HG02759 (cell line): Measurements from ENCODE around the gene C22orf39.

Experiments used
- ATAC-seq: cut with Tn5 transposase; IDR thresholded peaks from one replicate; pipeline ENCODE4 v1.9.1; 2021; ENCODE audit warnings: mild to moderate bottlenecking, moderate library complexity; ENCODE audit not compliant: unreplicated experiment

C22orf39 gene

GRCh38 chr22:19477321-19478044, 30.0 kb upstream of the C22orf39 start:
- no peak for ATAC-seq

- no peak for ATAC-seq
These were observed 28.5 kb upstream of the C22orf39 start for GRCh38 chr22:19476023-19476422.

GRCh38 chr22:19473578-19473977, 26.1 kb upstream of the C22orf39 start:
- no peak for ATAC-seq

GRCh38 chr22:19472233-19472632, 24.7 kb upstream of the C22orf39 start:
- ATAC-seq: no peak

- no peak for ATAC-seq
These were observed 24.1 kb upstream of the C22orf39 start for GRCh38 chr22:19471572-19471971.

GRCh38 chr22:19470010-19470409, 22.5 kb upstream of the C22orf39 start:
- ATAC-seq: no peak

GRCh38 chr22:19469421-19469820, 21.9 kb upstream of the C22orf39 start:
- no peak for ATAC-seq

- ATAC-seq: no peak
These were observed 20.4 kb upstream of the C22orf39 start for GRCh38 chr22:19467912-19468311.

- ATAC-seq: no peak
These were observed 19.6 kb upstream of the C22orf39 start for GRCh38 chr22:19466848-19467752.

GRCh38 chr22:19466126-19466716, 18.7 kb upstream of the C22orf39 start:
- ATAC-seq: no peak

- no peak for ATAC-seq
These were observed 17.5 kb upstream of the C22orf39 start for GRCh38 chr22:19464975-19465374.

- ATAC-seq: no peak
These were observed 17.0 kb upstream of the C22orf39 start for GRCh38 chr22:19464546-19464945.

GRCh38 chr22:19463491-19464469, 16.3 kb upstream of the C22orf39 start:
- no peak for ATAC-seq

GRCh38 chr22:19463008-19463407, 15.5 kb upstream of the C22orf39 start:
- ATAC-seq: no peak

- ATAC-seq: no peak
These were observed 14.0 kb upstream of the C22orf39 start for GRCh38 chr22:19461506-19461905.

GRCh38 chr22:19460036-19460435, 12.5 kb upstream of the C22orf39 start:
- ATAC-seq: no peak

GRCh38 chr22:19457828-19458428, 10.4 kb upstream of the C22orf39 start:
- no peak for ATAC-seq

GRCh38 chr22:19456541-19456940, 9.0 kb upstream of the C22orf39 start:
- no peak for ATAC-seq

- no peak for ATAC-seq
These were observed 8.3 kb upstream of the C22orf39 start for GRCh38 chr22:19455585-19456370.
